K562 (cell line): ENCODE data around the gene RASSF7. TPM values are rescaled to one million over a fixed set of nuclear protein-coding genes. Genes with fewer than 3 reads are reported as not detected.

Experiments used
- ATAC-seq: fragments of 200-7000 bp; cut with Tn5 transposase; 3 replicates; pipeline ENCODE4 v1.9.1; 2020; ENCODE audit warnings: moderate library complexity
- BruUV-seq: library from RNA; stranded (reverse); fragments of 400-500 nt; replicated peaks from 2 replicates; lab custom pipeline; 2021; lab: Mats Ljungman, UMichigan
- CTCF ChIA-PET: fragments of 300-600 bp; formaldehyde crosslinking; extraction: SDS; loops from one replicate; lab custom pipeline; 2021; ENCODE audit warnings: low intra/inter-chr PET ratio; lab: Yijun Ruan, JAX
- POLR2A ChIA-PET: fragments of 300-600, 350-650 bp; sonication (Branson Sonifier 250); formaldehyde crosslinking; extraction: SDS; loops from one replicate; lab custom pipeline; 2021; ENCODE audit warnings: antibody characterized with exemption, inconsistent platforms; lab: Yijun Ruan, JAX
- DNase-seq, 4 experiments: peaks; one replicate each; pipeline versions ENCODE4 v3.0.0 to v3.0.0-alpha.2; 2011 to 2018; ENCODE audit warnings: low spot score in 3 of 4, mixed read lengths in 3 of 4; ENCODE audit errors: extremely low read depth in 1 of 4
- FAIRE-seq: peaks from 2 replicates; lab custom pipeline; 2011; peaks lifted over from hg19 to GRCh38; lab: Jason Lieb, UNC
- H2AFZ ChIP-seq: 2 replicates; pipeline ENCODE4 v1.6.0; 2011; ENCODE audit warnings: low read depth, low read length, control low read depth, inconsistent platforms
- H3K27ac ChIP-seq: fragments of 200-600 bp; 3 replicates; pipeline ENCODE4 v1.8.0; 2011; ENCODE audit warnings: low read depth, mild to moderate bottlenecking, control low read depth, inconsistent platforms, low read length, moderate library complexity, mixed read lengths; ENCODE audit errors: extremely low read depth
- H3K27me3 ChIP-seq, 2 experiments: fragments of 300-600 bp in 1 of 2; 2 replicates in 1 of 2; 3 replicates in 1 of 2; pipeline versions ENCODE4 v1.6.0 to v1.8.0; 2011; ENCODE audit warnings: inconsistent platforms in 2 of 2, low read length in 2 of 2, mild to moderate bottlenecking in 1 of 2, mixed read lengths in 1 of 2, moderate library complexity in 1 of 2; ENCODE audit not compliant: control insufficient read depth in 2 of 2, insufficient read depth in 2 of 2
- H3K36me3 ChIP-seq: fragments of 300-600 bp; 3 replicates; pipeline ENCODE4 v1.8.0; 2011; ENCODE audit warnings: mild to moderate bottlenecking, low read length, inconsistent platforms; ENCODE audit not compliant: control insufficient read depth, insufficient read depth
- H3K4me1 ChIP-seq, 2 experiments: fragments of 200-600 bp in 1 of 2; replicated peaks in 1 of 2; 2 replicates in 1 of 2; 3 replicates in 1 of 2; pipeline versions ENCODE4 v1.5.1 to v1.8.0; 2011; ENCODE audit warnings: inconsistent platforms in 2 of 2, low read length in 2 of 2, mild to moderate bottlenecking in 1 of 2, mixed read lengths in 1 of 2, moderate library complexity in 1 of 2; ENCODE audit not compliant: control insufficient read depth in 2 of 2, insufficient read depth in 2 of 2
- H3K4me2 ChIP-seq: 2 replicates; pipeline ENCODE4 v1.6.1; 2011; ENCODE audit warnings: low read length, control low read depth, inconsistent platforms, mixed read lengths; ENCODE audit not compliant: insufficient read depth
- H3K4me3 ChIP-seq: fragments of 200-600 bp; sonication (generic), shearing (Covaris generic); 2 replicates; pipeline ENCODE4 v1.5.1; 2016; ENCODE audit warnings: control low read depth, inconsistent platforms
- H3K79me2 ChIP-seq: fragments of 200-600 bp; 3 replicates; pipeline ENCODE4 v1.8.0; 2011; ENCODE audit warnings: low read length, inconsistent platforms; ENCODE audit not compliant: control insufficient read depth, insufficient read depth
- H3K9ac ChIP-seq, 2 experiments: 2 replicates each; pipeline versions ENCODE4 v1.6.0 to v1.6.1; 2011; ENCODE audit warnings: low read depth in 2 of 2, low read length in 2 of 2, control low read depth in 1 of 2, inconsistent platforms in 1 of 2, mild to moderate bottlenecking in 1 of 2, mixed read lengths in 1 of 2; ENCODE audit not compliant: insufficient read depth in 1 of 2
- H3K9me1 ChIP-seq: one replicate; pipeline ENCODE4 v1.6.0; 2011; ENCODE audit warnings: inconsistent platforms, mild to moderate bottlenecking, low read length, moderate library complexity; ENCODE audit not compliant: control insufficient read depth, insufficient read depth
- H3K9me3 ChIP-seq: replicated peaks from 2 replicates; pipeline ENCODE4 v1.5.1; 2011; ENCODE audit warnings: low read depth, low read length, inconsistent platforms; ENCODE audit not compliant: control insufficient read depth, insufficient read depth
- H4K20me1 ChIP-seq: replicated peaks from 2 replicates; pipeline ENCODE4 v1.6.1; 2011; ENCODE audit warnings: low read length, inconsistent platforms, mixed read lengths; ENCODE audit not compliant: control insufficient read depth, insufficient read depth
- CBX2 ChIP-seq: fragments of 200-600 bp; sonication (generic); IDR thresholded peaks from one replicate; pipeline ENCODE4 v1.6.1; 2012; ENCODE audit warnings: mild to moderate bottlenecking, low read length, inconsistent platforms; ENCODE audit not compliant: insufficient read depth, poor library complexity, severe bottlenecking
- EP300 ChIP-seq: IDR thresholded peaks from 2 replicates; pipeline ENCODE4 v1.6.1; 2012; ENCODE audit warnings: low read length, improper control_type of control experiment
- FOXA1 ChIP-seq: fragments of 450-650 bp; IDR thresholded peaks from 2 replicates; pipeline ENCODE4 v1.6.1; 2016; ENCODE audit warnings: mild to moderate bottlenecking, borderline replicate concordance
- HIVEP1 ChIP-seq: fragments of 250-450 bp; sonication (Bioruptor Pico); IDR thresholded peaks from 2 replicates; pipeline ENCODE4 v1.4.0; 2020; ENCODE audit warnings: mild to moderate bottlenecking
- L3MBTL2 ChIP-seq: fragments of 450-650 bp; IDR thresholded peaks from 2 replicates; pipeline ENCODE4 v1.6.1; 2016; ENCODE audit warnings: mild to moderate bottlenecking, moderate library complexity
- MNT ChIP-seq, 2 experiments: fragments of 450-650 bp; conservative IDR thresholded peaks; 2 replicates each; pipeline ENCODE4 v1.6.1; 2017; ENCODE audit warnings: mild to moderate bottlenecking in 2 of 2, moderate library complexity in 2 of 2
- MTA1 ChIP-seq: fragments of 450-650 bp; IDR thresholded peaks from 2 replicates; pipeline ENCODE4 v1.6.1; 2017; ENCODE audit warnings: borderline replicate concordance
- MTA2 ChIP-seq: fragments of 450-650 bp; IDR thresholded peaks from 2 replicates; pipeline ENCODE4 v1.6.1; 2016; ENCODE audit warnings: low read depth
- MYC ChIP-seq, 2 experiments: fragments of 250-450 bp in 1 of 2; sonication (Bioruptor Pico) in 1 of 2; IDR thresholded peaks; 2 replicates each; pipeline versions ENCODE4 v1.5.1 to v1.6.1; 2012 to 2021; ENCODE audit warnings: low read depth in 2 of 2, borderline replicate concordance in 1 of 2, improper control_type of control experiment in 1 of 2, low read length in 1 of 2, mild to moderate bottlenecking in 1 of 2, moderate library complexity in 1 of 2
- NCOA6 ChIP-seq: fragments of 450-650 bp; IDR thresholded peaks from 2 replicates; pipeline ENCODE4 v1.6.1; 2017; ENCODE audit warnings: mild to moderate bottlenecking
- NKRF ChIP-seq: fragments of 450-650 bp; IDR thresholded peaks from 2 replicates; pipeline ENCODE4 v1.6.1; 2016; ENCODE audit warnings: borderline replicate concordance
- POLR2AphosphoS5 ChIP-seq: IDR thresholded peaks from 2 replicates; pipeline ENCODE4 v1.6.1; 2011; ENCODE audit warnings: mild to moderate bottlenecking, low read depth, low read length, moderate library complexity; ENCODE audit not compliant: control insufficient read depth, insufficient read depth
- SIN3B ChIP-seq: fragments of 450-650 bp; IDR thresholded peaks from 2 replicates; pipeline ENCODE4 v1.6.1; 2017; ENCODE audit warnings: low read depth, mild to moderate bottlenecking, moderate library complexity
- STAT6 ChIP-seq: sonication (generic); formaldehyde crosslinking; IDR thresholded peaks from 2 replicates; pipeline ENCODE4 v1.8.1; 2023; ENCODE audit warnings: mild to moderate bottlenecking, missing genetic modification reagents
- TAF9B ChIP-seq: fragments of 450-650 bp; IDR thresholded peaks from 2 replicates; pipeline ENCODE4 v1.6.1; 2018; ENCODE audit warnings: mild to moderate bottlenecking; ENCODE audit not compliant: partially characterized antibody
- WGBS: fragments of 100-300 bp; shearing (Covaris generic); methylation state at CpG from one replicate; pipeline ENCODE4 v1.1.6; 2016; ENCODE audit warnings: low coverage, mixed read lengths; ENCODE audit not compliant: insufficient coverage; ENCODE audit errors: missing lambda C conversion rate; 5-methylcytosine and 5-hydroxymethylcytosine counted together
- in situ Hi-C: fragments of 300-500 bp; cut with MboI; formaldehyde crosslinking; loops from 4 replicates; pipeline ENCODE4 v1.15.0; 2018; ENCODE audit warnings: inconsistent platforms, mixed read lengths
- intact Hi-C: fragments of 100-400 bp; cut with micrococcal nuclease; formaldehyde crosslinking; loops from 2 replicates; pipeline ENCODE4 v1.14.2; 2022
- polyA plus RNA-seq, 8 experiments: library from polyadenylated mRNA; depleted of rRNA in 4 of 8; stranded (reverse) in 5 of 8; unstranded in 3 of 8; fragments of >200 nt; fragmentation: Nextera tagmentation in 2 of 8; fragmentation: Illumina TruSeq in 1 of 8; extraction: Ambion mirVana in 2 of 8; extraction: Trizol in 1 of 8; gene quantifications; 2 replicates each; pipeline versions ENCODE4 v1.2.1 to v1.2.3, GENCODE V29; 2011 to 2014; ENCODE audit warnings: inconsistent platforms in 1 of 8, missing spikeins in 1 of 8
- total RNA-seq, 7 experiments: library from RNA; depleted of rRNA in 6 of 7; stranded (reverse); fragments of >200 nt in 6 of 7; fragmentation: Illumina TruSeq in 2 of 7; extraction: Trizol in 2 of 7; gene quantifications; 2 replicates each; pipeline versions ENCODE4 v1.2.1 to v1.2.3, GENCODE V29; 2011 to 2021; ENCODE audit warnings: low replicate concordance in 1 of 7

The RASSF7 gene
- total and polyA plus RNA-seq, 9 of the 15 experiments (the other 6 are each of a cell fraction or from before 2014, with no cell fraction given), result 0.41 to 45.2 (median 18.6) TPM

GRCh38 chr11:539971-540481, 20.7 kb upstream of the RASSF7 start:
- Histone ChIP-seq H3K9ac (peak overlapping the region in 1 of 2 experiments; percentile 79; a peak in 2 of 4 replicates), H2AFZ (no peak overlapping the region), H3K27ac (no peak overlapping the region), H3K36me3 (no peaks in the 10 kb centered on the region), H3K27me3 (no peaks in the 10 kb centered on the region), H3K4me3 (no peak overlapping the region), H3K9me1 (peaks cover 3% of the 10 kb centered on the region), H4K20me1 (no peaks in the 10 kb centered on the region), H3K79me2 (no peaks in the 10 kb centered on the region; the same call in 2 of the 3 replicates), H3K4me2 (no peak overlapping the region), H3K9me3 (no peaks in the 10 kb centered on the region), H3K4me1 (peaks cover 17 to 65% of the 10 kb centered on the region in 2 experiments)
- WGBS, result 64% methylated on average over 7 of the region's 8 CpGs
- ChIA-PET CTCF (no interaction called here), POLR2A (interaction anchor here (0.6 to 2.1 kb wide), 2 partner anchors 11 to 92 kb away, joined by 3 to 8 read pairs; no protein-coding TSS in a partner anchor)
- no peak for ATAC-seq
- FAIRE-seq, result no peak
- DNase-seq, result no peak
- in situ Hi-C loops (no loop called here), intact Hi-C loops (no loop called here)
- BruUV-seq, result no TSS peak
- TF ChIP-seq STAT6 (CRISPR knock-in tag) (no peak), L3MBTL2 (no peak), TAF9B (no peak), NCOA6 (no peak), CBX2 (no peak), MNT (conservative IDR thresholded peaks at IDR 0.05) (no peak), POLR2AphosphoS5 (no peak), MTA2 (no peak), FOXA1 (no peak), NKRF (no peak), MYC (IDR thresholded peaks at IDR 0.05; ENCODE audit: low read depth, low read length) (no peak), MYC (CRISPR knock-in tag; IDR thresholded peaks at IDR 0.05; ENCODE audit: borderline replicate concordance, low read depth) (no peak), HIVEP1 (CRISPR knock-in tag) (no peak), SIN3B (no peak), MTA1 (no peak), EP300 (no peak)
